ENCODE measurements around the gene RAB2B. TPM values are rescaled to one million over a fixed set of nuclear protein-coding genes. Genes with fewer than 3 reads are reported as not detected.

RAB2B gene
- polyA plus RNA-seq, 1 of the 3 experiments (the other 2 are of a cell fraction), result 24.4 TPM

DNA sequence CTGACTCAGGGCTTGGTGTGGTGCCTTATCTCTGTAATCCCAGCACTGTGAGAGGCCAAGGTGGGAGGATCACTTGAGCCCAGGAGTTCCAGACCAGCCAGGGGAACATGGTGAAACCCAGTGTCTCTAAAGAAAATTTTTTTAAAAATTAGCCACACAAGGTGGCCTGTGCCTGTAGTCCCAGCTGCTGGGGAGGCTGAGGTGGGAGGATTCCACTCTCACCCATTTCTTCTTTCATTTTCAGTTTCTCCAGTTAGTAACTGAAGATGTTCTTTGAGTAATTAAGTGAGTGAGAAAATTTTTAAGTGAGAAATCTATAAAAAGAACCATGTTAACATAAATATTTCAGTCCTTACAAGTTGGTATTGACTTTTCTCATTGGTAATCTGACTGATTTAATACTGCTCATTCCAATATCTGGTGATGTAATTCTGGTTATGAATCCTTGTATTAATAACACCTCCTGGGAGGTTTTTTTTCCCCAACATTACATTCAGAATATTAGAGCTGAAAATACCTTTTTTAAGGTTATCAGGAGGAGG lies 28.3 kb upstream of the RAB2B start:
- Histone ChIP-seq H3K4me3 (ENCODE audit: low read depth in 2 of 2, low read length in 1 of 2) (no peak overlapping the region), H3K36me3 (replicated peaks in 1 of 2; ENCODE audit: control insufficient read depth in 1 of 2, insufficient read depth in 2 of 2, low read length in 1 of 2) (peaks cover 41 to 50% of the 10 kb centered on the region in 2 experiments), H3K4me2 (no peak overlapping the region), H3K9me3 (no peaks in the 10 kb centered on the region), H3K9me2 (no peaks in the 10 kb centered on the region), H3K27me3 (ENCODE audit: insufficient read depth) (no peaks in the 10 kb centered on the region), H3F3A (replicated peaks; ENCODE audit: insufficient read depth) (peaks cover 13% of the 10 kb centered on the region), H3K9ac (no peak overlapping the region), H2AFZ (ENCODE audit: low read depth) (no peak overlapping the region), H3K4me1 (ENCODE audit: control insufficient read depth in 1 of 2, insufficient read depth in 2 of 2, low read depth in 1 of 2, low read length in 1 of 2) (peaks cover 8 to 10% of the 10 kb centered on the region in 2 experiments; a peak in 3 of 4 replicates), H3K79me2 (ENCODE audit: insufficient read depth) (peaks cover 66% of the 10 kb centered on the region), H4K20me1 (ENCODE audit: insufficient read depth) (no peaks in the 10 kb centered on the region), H3K27ac (ENCODE audit: low read depth in 2 of 2, low read length in 1 of 2) (no peak overlapping the region)
- no peak for DNase-seq
- CTCF ChIA-PET, result interaction anchor here (0.6 to 1.3 kb wide), 2 partner anchors 15 to 28 kb away, joined by 4 read pairs; partner anchors contain the start of genes RAB2B and TOX4
- POLR2A ChIA-PET, result no interaction called here
- TF ChIP-seq JUND (IDR thresholded peaks at IDR 0.05) (no peak), FOXM1 (IDR thresholded peaks at IDR 0.05; ENCODE audit: low read depth) (no peak), FOXJ3 (CRISPR knock-in tag; IDR thresholded peaks at IDR 0.05) (no peak), RFX5 (IDR thresholded peaks at IDR 0.05; ENCODE audit: low read length) (no peak), EP300 (IDR thresholded peaks at IDR 0.05; ENCODE audit: borderline replicate concordance in 1 of 2, low read depth in 1 of 2, low read length in 1 of 2) (no peak), MXI1 (IDR thresholded peaks at IDR 0.05; ENCODE audit: low read depth, low read length) (no peak), CHD2 (IDR thresholded peaks at IDR 0.05; ENCODE audit: low read length, partially characterized antibody) (no peak), POLR2AphosphoS5 (IDR thresholded peaks at IDR 0.05; ENCODE audit: low read depth, low read length) (no peak), FOSL2 (IDR thresholded peaks at IDR 0.05; ENCODE audit: borderline replicate concordance, low read depth) (no peak), RCOR1 (IDR thresholded peaks at IDR 0.05; ENCODE audit: low read length) (no peak), TAF1 (IDR thresholded peaks at IDR 0.05; ENCODE audit: borderline replicate concordance, low read depth, low read length) (no peak)
- TF ChIP-seq, protein P1, sequence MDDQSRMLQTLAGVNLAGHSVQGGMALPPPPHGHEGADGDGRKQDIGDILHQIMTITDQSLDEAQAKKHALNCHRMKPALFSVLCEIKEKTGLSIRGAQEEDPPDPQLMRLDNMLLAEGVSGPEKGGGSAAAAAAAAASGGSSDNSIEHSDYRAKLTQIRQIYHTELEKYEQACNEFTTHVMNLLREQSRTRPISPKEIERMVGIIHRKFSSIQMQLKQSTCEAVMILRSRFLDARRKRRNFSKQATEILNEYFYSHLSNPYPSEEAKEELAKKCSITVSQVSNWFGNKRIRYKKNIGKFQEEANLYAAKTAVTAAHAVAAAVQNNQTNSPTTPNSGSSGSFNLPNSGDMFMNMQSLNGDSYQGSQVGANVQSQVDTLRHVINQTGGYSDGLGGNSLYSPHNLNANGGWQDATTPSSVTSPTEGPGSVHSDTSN (IDR thresholded peaks at IDR 0.05), result no peak
- TF ChIP-seq, protein P2, sequence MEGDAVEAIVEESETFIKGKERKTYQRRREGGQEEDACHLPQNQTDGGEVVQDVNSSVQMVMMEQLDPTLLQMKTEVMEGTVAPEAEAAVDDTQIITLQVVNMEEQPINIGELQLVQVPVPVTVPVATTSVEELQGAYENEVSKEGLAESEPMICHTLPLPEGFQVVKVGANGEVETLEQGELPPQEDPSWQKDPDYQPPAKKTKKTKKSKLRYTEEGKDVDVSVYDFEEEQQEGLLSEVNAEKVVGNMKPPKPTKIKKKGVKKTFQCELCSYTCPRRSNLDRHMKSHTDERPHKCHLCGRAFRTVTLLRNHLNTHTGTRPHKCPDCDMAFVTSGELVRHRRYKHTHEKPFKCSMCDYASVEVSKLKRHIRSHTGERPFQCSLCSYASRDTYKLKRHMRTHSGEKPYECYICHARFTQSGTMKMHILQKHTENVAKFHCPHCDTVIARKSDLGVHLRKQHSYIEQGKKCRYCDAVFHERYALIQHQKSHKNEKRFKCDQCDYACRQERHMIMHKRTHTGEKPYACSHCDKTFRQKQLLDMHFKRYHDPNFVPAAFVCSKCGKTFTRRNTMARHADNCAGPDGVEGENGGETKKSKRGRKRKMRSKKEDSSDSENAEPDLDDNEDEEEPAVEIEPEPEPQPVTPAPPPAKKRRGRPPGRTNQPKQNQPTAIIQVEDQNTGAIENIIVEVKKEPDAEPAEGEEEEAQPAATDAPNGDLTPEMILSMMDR (IDR thresholded peaks at IDR 0.05), result no peak
- TF ChIP-seq, protein P3, sequence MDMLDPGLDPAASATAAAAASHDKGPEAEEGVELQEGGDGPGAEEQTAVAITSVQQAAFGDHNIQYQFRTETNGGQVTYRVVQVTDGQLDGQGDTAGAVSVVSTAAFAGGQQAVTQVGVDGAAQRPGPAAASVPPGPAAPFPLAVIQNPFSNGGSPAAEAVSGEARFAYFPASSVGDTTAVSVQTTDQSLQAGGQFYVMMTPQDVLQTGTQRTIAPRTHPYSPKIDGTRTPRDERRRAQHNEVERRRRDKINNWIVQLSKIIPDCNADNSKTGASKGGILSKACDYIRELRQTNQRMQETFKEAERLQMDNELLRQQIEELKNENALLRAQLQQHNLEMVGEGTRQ (IDR thresholded peaks at IDR 0.05; ENCODE audit: borderline replicate concordance, low read depth, low read length), result no peak
- TF ChIP-seq, protein P4, sequence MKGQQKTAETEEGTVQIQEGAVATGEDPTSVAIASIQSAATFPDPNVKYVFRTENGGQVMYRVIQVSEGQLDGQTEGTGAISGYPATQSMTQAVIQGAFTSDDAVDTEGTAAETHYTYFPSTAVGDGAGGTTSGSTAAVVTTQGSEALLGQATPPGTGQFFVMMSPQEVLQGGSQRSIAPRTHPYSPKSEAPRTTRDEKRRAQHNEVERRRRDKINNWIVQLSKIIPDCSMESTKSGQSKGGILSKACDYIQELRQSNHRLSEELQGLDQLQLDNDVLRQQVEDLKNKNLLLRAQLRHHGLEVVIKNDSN (IDR thresholded peaks at IDR 0.05; ENCODE audit: borderline replicate concordance, low read depth), result no peak
